ENCODE measurements around the gene GPC6.

The GPC6 gene

GRCh38 chr13:93991569-93991968, 765.0 kb downstream of the GPC6 start:
- in situ Hi-C loops (cut with HindIII; ENCODE audit: low sequenced_read_pairs), result no loop called here

- in situ Hi-C loops (cut with HindIII; ENCODE audit: low sequenced_read_pairs), result no loop called here
Observed at GRCh38 chr13:93996481-93996880, 769.9 kb downstream of the GPC6 start.

GRCh38 chr13:94006296-94006695, 779.7 kb downstream of the GPC6 start:
- in situ Hi-C loops (cut with HindIII; ENCODE audit: low sequenced_read_pairs), result no loop called here

GRCh38 chr13:94007072-94007471, 780.5 kb downstream of the GPC6 start:
- in situ Hi-C loops (cut with HindIII; ENCODE audit: low sequenced_read_pairs), result no loop called here

GRCh38 chr13:94009701-94010100, 783.1 kb downstream of the GPC6 start:
- in situ Hi-C loops (cut with HindIII; ENCODE audit: low sequenced_read_pairs), result no loop called here

GRCh38 chr13:94014461-94014860, 787.9 kb downstream of the GPC6 start:
- in situ Hi-C loops (cut with HindIII; ENCODE audit: low sequenced_read_pairs), result no loop called here

- in situ Hi-C loops (cut with HindIII; ENCODE audit: low sequenced_read_pairs), result no loop called here
Observed at GRCh38 chr13:94020426-94020825, 793.8 kb downstream of the GPC6 start.

- in situ Hi-C loops (cut with HindIII; ENCODE audit: low sequenced_read_pairs), result no loop called here
Observed at GRCh38 chr13:94020833-94021232, 794.2 kb downstream of the GPC6 start.

- in situ Hi-C loops (cut with HindIII; ENCODE audit: low sequenced_read_pairs), result no loop called here
Observed at GRCh38 chr13:94028234-94028633, 801.6 kb downstream of the GPC6 start.

GRCh38 chr13:94028650-94029049, 802.0 kb downstream of the GPC6 start:
- in situ Hi-C loops (cut with HindIII; ENCODE audit: low sequenced_read_pairs), result no loop called here

GRCh38 chr13:94030415-94031119, 804.0 kb downstream of the GPC6 start:
- in situ Hi-C loops (cut with HindIII; ENCODE audit: low sequenced_read_pairs), result no loop called here

- in situ Hi-C loops (cut with HindIII; ENCODE audit: low sequenced_read_pairs), result no loop called here
Observed at GRCh38 chr13:94031609-94032008, 805.0 kb downstream of the GPC6 start.

GRCh38 chr13:94033098-94033497, 806.5 kb downstream of the GPC6 start:
- in situ Hi-C loops (cut with HindIII; ENCODE audit: low sequenced_read_pairs), result no loop called here

- in situ Hi-C loops (cut with HindIII; ENCODE audit: low sequenced_read_pairs), result no loop called here
Observed at GRCh38 chr13:94033830-94034642, 807.4 kb downstream of the GPC6 start.

- in situ Hi-C loops (cut with HindIII; ENCODE audit: low sequenced_read_pairs), result no loop called here
Observed at GRCh38 chr13:94050039-94050438, 823.4 kb downstream of the GPC6 start.

- in situ Hi-C loops (cut with HindIII; ENCODE audit: low sequenced_read_pairs), result no loop called here
Observed at GRCh38 chr13:94050686-94051085, 824.1 kb downstream of the GPC6 start.

- in situ Hi-C loops (cut with HindIII; ENCODE audit: low sequenced_read_pairs), result no loop called here
Observed at GRCh38 chr13:94053986-94054593, 827.5 kb downstream of the GPC6 start.

- in situ Hi-C loops (cut with HindIII; ENCODE audit: low sequenced_read_pairs), result no loop called here
Observed at GRCh38 chr13:94056362-94056990, 829.9 kb downstream of the GPC6 start.

GRCh38 chr13:94057618-94058186, 831.1 kb downstream of the GPC6 start:
- in situ Hi-C loops (cut with HindIII; ENCODE audit: low sequenced_read_pairs), result no loop called here

- in situ Hi-C loops (cut with HindIII; ENCODE audit: low sequenced_read_pairs), result no loop called here
Observed at GRCh38 chr13:94058821-94059360, 832.3 kb downstream of the GPC6 start.

GRCh38 chr13:94061301-94061700, 834.7 kb downstream of the GPC6 start:
- in situ Hi-C loops (cut with HindIII; ENCODE audit: low sequenced_read_pairs), result no loop called here
